Measurements from ENCODE around the gene EML3. TPM values are rescaled to one million over a fixed set of nuclear protein-coding genes. Genes with fewer than 3 reads are reported as not detected.
"Not testable (repeated sequence)": the region's sequence is repeated elsewhere in the genome, so short reads cannot be mapped to it uniquely, and the experiment has no call there.

EML3 gene
- total RNA-seq, 1 experiment from 2014 or later: 19.8 TPM

DNA sequence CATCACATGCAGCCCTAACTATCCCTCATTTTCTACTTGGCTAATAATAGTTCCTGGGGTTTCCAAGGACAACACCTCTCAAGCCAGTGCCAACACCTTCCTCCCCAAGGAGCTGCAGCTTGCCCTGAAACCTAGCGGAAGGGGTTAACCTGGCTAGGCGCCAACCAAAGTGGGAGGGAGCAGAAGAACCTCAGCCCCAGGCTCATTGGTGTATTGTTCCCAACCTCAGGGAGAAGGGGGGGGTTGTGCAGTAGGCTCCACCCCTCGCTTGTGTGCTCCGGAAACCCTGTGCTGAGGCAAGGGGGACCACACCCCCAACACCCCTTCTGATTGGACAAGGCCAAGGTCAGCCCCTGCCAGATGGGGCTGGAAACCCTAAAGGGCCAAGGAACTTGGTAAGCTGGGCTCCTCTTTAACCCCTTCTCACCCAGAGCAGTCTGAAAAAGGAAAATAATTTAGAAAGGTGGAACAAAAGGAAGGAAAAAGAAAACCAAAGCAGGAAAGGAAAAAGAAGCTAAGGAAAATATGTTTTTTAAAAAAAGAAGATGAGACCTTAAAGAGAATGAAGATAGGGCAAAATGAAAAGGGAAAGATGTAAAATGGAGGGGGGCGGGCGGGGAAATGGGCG, 13.4 kb downstream of the EML3 start:
- H3K36me3 ChIP-seq: peaks cover 85% of the 10 kb centered on the region

DNA sequence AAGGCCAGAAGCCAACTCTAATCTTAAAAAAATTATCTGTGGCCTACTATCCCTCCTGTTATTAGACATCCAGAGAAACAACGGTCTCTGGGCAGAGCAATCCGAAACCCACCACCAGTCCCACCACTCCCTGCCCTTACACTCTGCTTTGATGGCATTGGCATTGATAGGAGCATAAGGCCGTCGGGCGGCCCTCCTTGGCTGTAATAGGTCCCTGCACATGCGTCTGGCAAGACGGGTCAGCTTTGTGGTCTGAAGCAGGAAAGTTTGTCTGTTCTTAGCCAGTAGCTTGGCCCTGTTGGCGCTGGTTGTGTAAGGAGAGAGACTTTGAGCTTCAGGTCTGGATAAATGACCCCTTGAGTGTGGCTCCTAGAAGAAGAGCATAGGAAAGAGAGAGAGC, 17.5 kb downstream of the EML3 start:
- Histone ChIP-seq H3K9me3 (replicated peaks) (no peaks in the 10 kb centered on the region), H3K36me3 (peaks cover 82% of the 10 kb centered on the region), H3K4me3 (no peak overlapping the region), H3K4me1 (replicated peaks) (peaks cover 31% of the 10 kb centered on the region), H3K27ac (no peak overlapping the region), H3K27me3 (replicated peaks) (no peaks in the 10 kb centered on the region)
- DNase-seq (ENCODE audit: low read depth in 1 of 2, low spot score in 2 of 2): no peak

More for the DNA sequence above, 13.4 kb downstream of the EML3 start:
- Histone ChIP-seq H3K9me3 (replicated peaks) (no peaks in the 10 kb centered on the region), H3K27me3 (replicated peaks) (no peaks in the 10 kb centered on the region), H3K27ac (no peak overlapping the region), H3K4me1 (replicated peaks) (peaks cover 28% of the 10 kb centered on the region), H3K4me3 (peak overlapping the region; percentile 90; the same call in 1 of the 2 replicates)
- peak; percentile 98 to 100 for DNase-seq (ENCODE audit: low read depth in 1 of 2, low spot score in 2 of 2)

DNA sequence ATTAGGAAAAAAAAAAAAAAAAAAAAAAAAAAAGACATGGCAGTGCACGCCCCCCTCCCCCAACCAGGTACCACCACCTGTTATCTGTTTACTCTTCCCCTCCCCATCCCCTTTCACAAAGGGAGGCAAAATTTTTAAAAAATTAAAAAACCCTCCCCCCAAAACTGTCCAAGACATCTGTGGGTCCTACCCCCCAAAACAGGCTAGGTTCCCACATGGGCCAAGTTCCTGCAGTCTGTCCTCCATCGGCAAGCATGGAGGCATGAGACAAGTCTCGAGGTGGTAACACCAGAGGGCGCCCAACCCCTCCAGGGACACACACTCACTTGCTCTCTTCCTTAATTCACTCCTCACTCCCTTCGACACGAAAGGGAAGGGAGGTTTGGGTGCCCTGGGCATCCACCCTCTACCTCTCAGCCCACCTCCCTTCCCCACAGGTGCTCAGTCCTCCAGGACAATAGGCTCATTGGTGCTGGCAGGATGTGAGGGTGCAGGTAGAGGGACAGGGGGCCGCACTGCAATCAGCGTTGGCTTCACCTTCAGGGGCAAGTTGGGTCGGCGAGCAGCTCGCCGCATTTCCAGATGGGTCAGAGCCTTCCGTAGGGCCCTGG, 19.0 kb downstream of the EML3 start:
- DNase-seq (ENCODE audit: low read depth in 1 of 2, low spot score in 2 of 2): peak; percentile 61 to 89
- H3K4me3 ChIP-seq: no peak overlapping the region
- H3K27ac ChIP-seq: no peak overlapping the region
- H3K9me3 ChIP-seq (replicated peaks): no peaks in the 10 kb centered on the region
- no peaks in the 10 kb centered on the region for H3K27me3 ChIP-seq (replicated peaks)
- peaks cover 73% of the 10 kb centered on the region for H3K36me3 ChIP-seq
- peaks cover 29% of the 10 kb centered on the region for H3K4me1 ChIP-seq (replicated peaks)

DNA sequence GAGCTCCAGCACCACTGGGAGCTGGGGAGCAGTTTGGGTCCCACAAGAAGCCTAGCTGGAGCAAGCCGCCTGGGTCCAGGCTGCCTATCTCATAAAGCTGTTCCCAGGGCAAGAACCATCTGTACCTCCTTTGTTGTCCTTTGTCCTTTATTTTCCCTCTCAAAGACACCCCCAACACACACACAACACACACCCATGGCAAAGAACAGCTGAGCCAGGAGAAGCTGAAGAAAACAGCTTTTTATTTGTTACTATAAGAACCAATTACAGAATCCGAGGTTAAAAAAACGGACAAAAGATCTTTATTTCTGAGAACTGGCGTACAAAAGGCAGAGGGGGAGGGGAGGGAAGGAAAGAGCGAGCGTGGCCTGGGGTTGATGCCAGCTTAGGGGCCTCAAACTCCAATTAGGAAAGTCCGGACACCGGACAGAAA, 19.6 kb downstream of the EML3 start:
- Histone ChIP-seq H3K4me1 (replicated peaks) (peaks cover 30% of the 10 kb centered on the region), H3K27me3 (replicated peaks) (no peaks in the 10 kb centered on the region), H3K4me3 (no peak overlapping the region), H3K27ac (no peak overlapping the region), H3K9me3 (replicated peaks) (no peaks in the 10 kb centered on the region), H3K36me3 (peaks cover 71% of the 10 kb centered on the region)
- no peak for DNase-seq (ENCODE audit: low read depth in 1 of 2, low spot score in 2 of 2)

DNA sequence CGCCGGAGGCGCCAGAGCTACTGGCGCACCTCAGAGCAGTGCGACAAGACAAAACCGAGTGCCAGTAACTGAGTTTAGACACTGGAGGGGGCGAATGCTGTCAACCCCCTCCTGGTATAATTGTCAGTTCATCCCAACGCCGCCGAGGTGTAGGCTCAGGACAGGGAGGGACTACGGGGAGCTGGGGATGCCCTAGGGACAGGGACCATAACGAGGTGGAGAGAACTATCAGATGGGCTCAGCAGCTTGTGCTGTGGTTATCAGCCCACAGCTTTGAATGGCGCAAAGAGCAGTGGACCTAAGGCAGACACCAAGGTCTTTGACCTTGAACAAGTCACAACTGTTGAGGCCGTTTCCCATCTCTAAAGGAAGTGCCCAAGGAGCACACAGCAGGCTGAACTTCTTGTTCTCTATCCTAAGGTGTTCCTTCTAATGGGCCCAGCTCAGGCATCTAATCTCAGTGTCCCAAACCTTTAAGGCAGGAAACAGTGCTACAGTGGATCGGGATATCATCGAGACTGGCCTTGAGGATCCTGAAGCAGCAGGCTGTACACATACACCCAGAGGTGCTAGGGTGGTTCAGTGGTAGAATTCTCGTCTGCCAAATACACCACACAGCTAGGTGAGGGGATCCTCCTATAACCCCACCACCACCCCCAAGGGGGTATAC, 20.3 kb downstream of the EML3 start:
- Histone ChIP-seq H3K36me3 (peaks cover 71% of the 10 kb centered on the region), H3K27me3 (replicated peaks) (no peaks in the 10 kb centered on the region), H3K9me3 (replicated peaks) (no peaks in the 10 kb centered on the region), H3K27ac (peak overlapping the region; percentile 16), H3K4me3 (peak overlapping the region; percentile 60), H3K4me1 (replicated peaks) (peaks cover 36% of the 10 kb centered on the region)
- DNase-seq (ENCODE audit: low read depth in 1 of 2, low spot score in 2 of 2): no peak

DNA sequence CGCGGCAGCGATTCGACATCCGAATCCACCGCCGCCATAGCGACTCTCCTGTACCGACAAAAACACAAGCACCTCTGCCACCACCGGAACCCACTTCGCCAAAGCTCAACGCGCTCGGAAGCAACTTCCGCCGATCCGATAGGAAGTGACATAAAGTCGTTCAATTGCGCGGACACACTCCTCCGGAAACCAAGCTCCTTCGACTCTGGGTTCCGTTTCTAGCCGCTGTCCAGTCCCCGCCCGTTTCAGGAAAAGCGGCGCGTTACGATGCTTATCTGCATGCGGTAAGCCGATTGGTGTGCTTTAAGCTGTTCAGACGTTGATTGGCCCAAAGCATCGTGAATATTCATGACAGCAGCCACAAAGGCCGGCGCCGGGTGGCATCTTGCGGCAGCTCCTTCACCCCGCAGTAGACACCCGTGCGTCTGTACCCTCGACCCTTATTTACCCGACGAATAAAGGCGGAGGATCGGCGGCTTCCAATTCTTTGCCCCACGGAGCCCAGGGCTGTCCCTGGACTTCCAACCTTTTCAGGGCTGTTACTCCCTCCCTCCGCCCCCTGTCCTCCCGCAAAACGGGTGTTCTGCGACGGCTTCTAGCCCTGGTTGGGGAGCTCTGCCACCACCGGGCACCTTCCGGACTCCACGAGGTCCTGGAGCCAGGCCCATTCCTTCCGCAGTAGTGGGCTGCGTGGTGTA, 21.0 kb downstream of the EML3 start, which contains the start of gene TUT1:
Gene TUT1, minus strand, starts transcription at position 76 of the 698 bp plus-strand sequence. Its CDS starts 38 bp downstream, at position 38.
- peak; percentile 98 to 99 for DNase-seq (ENCODE audit: low read depth in 1 of 2, low spot score in 2 of 2)
- Histone ChIP-seq H3K4me3 (peak within 1 kb of the TSS; percentile 60), H3K27ac (peak within 1 kb of the TSS; percentile 50), H3K36me3 (peaks cover 68% of the 10 kb centered on the region), H3K9me3 (replicated peaks) (no peaks in the 10 kb centered on the region), H3K4me1 (replicated peaks) (peaks cover 36% of the 10 kb centered on the region), H3K27me3 (replicated peaks) (no peaks in the 10 kb centered on the region)

DNA sequence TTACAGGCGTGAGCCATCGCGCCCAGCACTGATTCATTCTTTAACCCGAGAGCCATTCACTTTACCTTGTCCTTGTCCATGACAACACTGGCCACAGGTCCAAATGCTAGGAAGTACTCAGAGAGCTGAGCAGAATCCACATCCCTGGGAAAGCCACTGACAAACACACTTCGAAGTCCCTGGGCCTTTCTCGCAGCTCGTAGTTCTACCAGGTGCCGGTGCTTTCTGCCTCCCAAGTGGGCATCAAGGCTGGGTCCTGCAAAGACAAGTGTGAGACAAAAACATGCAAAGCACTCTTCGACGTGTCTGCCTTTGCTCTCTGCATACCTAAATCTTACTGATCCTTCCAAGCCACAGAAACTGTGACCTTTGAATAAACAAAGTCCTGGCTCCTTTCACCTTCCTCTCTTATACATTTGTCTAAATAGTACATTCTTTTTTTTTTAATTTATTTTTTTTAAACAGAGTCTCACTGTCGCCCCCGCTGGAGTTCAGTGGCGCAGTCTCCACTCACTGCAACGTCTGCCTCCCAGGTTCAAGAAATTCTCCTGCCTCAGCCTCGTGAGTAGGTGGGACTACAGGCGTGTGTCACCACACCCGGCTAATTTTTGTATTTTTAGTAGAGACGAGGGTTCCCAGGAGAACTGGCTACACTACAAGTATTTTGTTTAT, 23.5 kb downstream of the EML3 start:
- H3K4me1 ChIP-seq (replicated peaks): peaks cover 36% of the 10 kb centered on the region
- no peak overlapping the region for H3K27ac ChIP-seq
- H3K27me3 ChIP-seq (replicated peaks): no peaks in the 10 kb centered on the region
- peaks cover 61% of the 10 kb centered on the region for H3K36me3 ChIP-seq
- no peak overlapping the region for H3K4me3 ChIP-seq
- no peaks in the 10 kb centered on the region for H3K9me3 ChIP-seq (replicated peaks)
- DNase-seq (ENCODE audit: low read depth in 1 of 2, low spot score in 2 of 2): peak in 1 of 2 experiments; percentile 34

DNA sequence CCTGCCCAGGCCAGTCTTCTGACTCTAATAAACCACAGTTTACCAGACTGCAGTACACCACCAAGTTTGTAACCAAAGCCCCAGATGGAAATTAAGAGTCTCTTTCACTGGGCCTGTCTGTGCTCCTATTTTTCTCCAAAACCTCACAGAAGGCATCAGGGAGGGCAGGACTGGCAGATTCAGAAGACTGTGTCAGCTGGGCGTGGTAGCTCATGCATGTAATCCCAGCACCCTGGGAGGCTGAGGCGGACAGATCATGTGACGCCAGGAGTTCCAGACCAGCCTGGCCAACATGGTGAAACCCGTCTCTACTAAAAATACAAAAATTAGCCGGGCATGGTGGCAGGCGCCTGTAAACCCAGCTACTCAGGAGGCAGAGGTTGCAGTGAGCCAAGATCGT, 27.2 kb downstream of the EML3 start:
- not testable (repeated sequence) for DNase-seq (ENCODE audit: low read depth in 1 of 2, low spot score in 2 of 2)

DNA sequence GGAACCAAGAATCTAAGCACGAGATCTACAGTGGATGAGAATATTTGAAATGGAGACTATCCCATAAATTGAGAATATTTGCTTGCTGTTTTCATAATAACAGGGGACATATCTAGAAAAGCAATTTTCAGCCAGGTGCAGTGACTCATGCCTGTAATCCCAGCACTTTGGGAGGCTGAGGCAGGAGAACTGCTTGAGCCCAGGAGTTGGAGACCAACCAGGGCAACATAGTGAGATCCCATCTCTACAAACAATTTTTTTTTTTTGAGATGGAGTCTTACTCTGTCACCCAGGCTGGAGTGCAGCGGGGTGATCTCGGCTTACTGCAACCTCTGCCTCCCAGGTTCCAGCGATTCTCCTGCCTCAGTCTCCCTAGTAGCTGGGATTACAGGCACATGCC, 30.8 kb downstream of the EML3 start:
- H3K9me3 ChIP-seq (replicated peaks); H3K27me3 ChIP-seq (replicated peaks); H3K27ac ChIP-seq; DNase-seq (ENCODE audit: low read depth in 1 of 2, low spot score in 2 of 2); H3K4me1 ChIP-seq (replicated peaks); H3K4me3 ChIP-seq: not testable (repeated sequence)
- peaks cover 75% of the 10 kb centered on the region for H3K36me3 ChIP-seq

More for the DNA sequence above, 27.2 kb downstream of the EML3 start:
- Histone ChIP-seq H3K36me3 (peaks cover 66% of the 10 kb centered on the region), H3K4me1 (replicated peaks) (peaks cover 23% of the 10 kb centered on the region)
- H3K4me3 ChIP-seq; H3K27me3 ChIP-seq (replicated peaks); H3K9me3 ChIP-seq (replicated peaks); H3K27ac ChIP-seq: not testable (repeated sequence)

DNA sequence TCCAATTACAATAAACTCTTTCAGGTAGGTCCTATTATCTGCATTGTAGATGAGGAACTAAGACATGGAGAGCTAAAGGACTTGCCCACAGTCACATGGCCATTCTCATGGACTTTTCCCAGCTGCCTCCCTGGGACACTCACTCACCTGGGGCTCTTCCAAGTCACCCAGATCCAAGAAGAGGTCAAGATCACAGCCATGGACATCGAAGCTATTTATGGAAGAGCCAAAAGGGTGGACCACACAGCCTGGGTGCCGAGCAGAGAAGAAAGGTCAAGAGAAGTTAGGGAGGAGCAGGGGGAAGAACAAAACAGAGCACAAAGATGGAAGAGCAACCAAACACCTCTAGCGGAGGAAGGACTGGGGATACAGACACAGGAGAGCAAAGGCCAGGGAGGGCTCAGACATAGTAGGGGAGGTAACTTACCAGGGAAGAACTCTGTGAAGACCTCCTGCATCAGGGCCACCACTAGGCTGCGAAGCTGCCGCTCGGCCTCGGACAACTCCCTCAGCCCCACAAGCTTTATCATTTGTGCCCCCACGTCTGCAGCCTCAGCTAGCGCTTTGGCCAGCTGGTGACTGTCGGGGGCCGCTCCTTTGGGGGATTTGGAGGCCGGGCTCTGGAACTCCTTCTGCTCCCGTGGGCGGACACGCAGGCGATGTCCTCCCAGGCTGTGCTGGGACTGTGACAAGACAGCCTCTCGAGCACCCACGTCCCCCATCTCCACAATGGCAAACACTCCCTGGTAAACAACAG, 31.4 kb downstream of the EML3 start:
- Histone ChIP-seq H3K4me1 (replicated peaks) (no peaks in the 10 kb centered on the region), H3K9me3 (replicated peaks) (no peaks in the 10 kb centered on the region), H3K36me3 (peaks cover 75% of the 10 kb centered on the region), H3K4me3 (no peak overlapping the region), H3K27me3 (replicated peaks) (no peaks in the 10 kb centered on the region), H3K27ac (no peak overlapping the region)
- DNase-seq (ENCODE audit: low read depth in 1 of 2, low spot score in 2 of 2): no peak

DNA sequence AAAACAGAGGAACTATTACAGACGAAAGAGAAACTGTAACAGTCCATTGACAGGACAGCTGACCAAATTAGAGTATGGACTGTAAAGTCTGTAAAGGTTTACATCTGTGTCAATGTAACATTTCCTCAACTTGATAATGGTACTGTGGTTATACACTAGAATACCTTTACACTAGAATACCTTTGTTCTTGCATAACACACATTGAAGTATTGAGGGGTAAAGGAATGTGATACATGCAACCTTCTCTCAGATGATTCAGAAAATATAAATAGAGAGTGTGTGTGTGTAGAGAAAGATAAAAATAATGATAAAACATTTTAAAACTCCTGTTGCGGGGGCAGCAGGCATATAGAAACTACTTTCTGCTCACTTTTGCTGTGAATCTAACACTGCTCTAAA, 33.3 kb downstream of the EML3 start:
- no peaks in the 10 kb centered on the region for H3K9me3 ChIP-seq (replicated peaks)
- no peak overlapping the region for H3K27ac ChIP-seq
- H3K27me3 ChIP-seq (replicated peaks): no peaks in the 10 kb centered on the region
- H3K4me3 ChIP-seq: no peak overlapping the region
- H3K4me1 ChIP-seq (replicated peaks): peaks cover 13% of the 10 kb centered on the region
- peaks cover 78% of the 10 kb centered on the region for H3K36me3 ChIP-seq
- no peak for DNase-seq (ENCODE audit: low read depth in 1 of 2, low spot score in 2 of 2)

DNA sequence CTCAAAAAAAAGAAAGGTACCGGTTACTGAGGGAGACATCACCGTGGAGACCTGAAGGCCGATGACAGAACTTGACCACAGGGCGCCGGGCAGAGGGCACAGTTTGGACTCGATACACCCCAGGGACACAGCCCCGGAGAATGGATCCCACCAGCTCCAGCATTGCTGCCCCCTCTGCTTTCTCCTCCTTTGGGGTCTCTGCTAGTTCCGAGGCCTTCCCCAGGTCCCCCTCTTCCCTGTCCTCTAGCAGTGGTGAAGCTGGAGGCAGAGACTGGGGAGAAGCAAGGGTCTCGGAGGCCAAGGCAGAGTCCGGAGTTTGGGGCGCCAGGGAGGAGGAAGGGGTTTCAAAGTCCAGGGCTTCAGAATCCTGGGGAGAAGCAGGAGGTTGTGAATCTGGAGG, 34.0 kb downstream of the EML3 start:
- DNase-seq (ENCODE audit: low read depth in 1 of 2, low spot score in 2 of 2): no peak
- Histone ChIP-seq H3K9me3 (replicated peaks) (no peaks in the 10 kb centered on the region), H3K27ac (no peak overlapping the region), H3K4me1 (replicated peaks) (peaks cover 14% of the 10 kb centered on the region), H3K36me3 (peaks cover 76% of the 10 kb centered on the region), H3K27me3 (replicated peaks) (no peaks in the 10 kb centered on the region), H3K4me3 (no peak overlapping the region)
